PC-9 (cell line): ENCODE results near the gene AK3. TPM values are rescaled to one million over a fixed set of nuclear protein-coding genes. Genes with fewer than 3 reads are reported as not detected.

Experiments
- BruUV-seq: library from RNA; stranded (reverse); fragments of 400-500 nt; replicated peaks from 2 replicates; lab custom pipeline; 2021; lab: Mats Ljungman, UMichigan
- CTCF ChIA-PET: fragments of 300-600 bp; sonication (Branson Sonifier 250); formaldehyde crosslinking; loops from one replicate; lab custom pipeline; 2022; ENCODE audit warnings: antibody characterized with exemption; lab: Charles Lee
- POLR2A ChIA-PET: fragments of 300-600 bp; sonication (Branson Sonifier 250); formaldehyde crosslinking; loops from one replicate; lab custom pipeline; 2022; ENCODE audit warnings: antibody characterized with exemption; ENCODE audit not compliant: unreplicated experiment; lab: Charles Lee
- DNase-seq, 2 experiments: peaks; one replicate each; pipeline versions ENCODE4 v3.0.0 to v3.0.0-alpha.2; 2015 to 2022; ENCODE audit warnings: mixed read lengths in 1 of 2
- H2AFZ ChIP-seq: fragments of 200-600 bp; sonication (generic); 2 replicates; pipeline ENCODE4 v1.8.1; 2017; ENCODE audit warnings: antibody characterized with exemption
- H3F3A ChIP-seq: fragments of 200-600 bp; sonication (generic); 2 replicates; pipeline ENCODE4 v1.8.1; 2017; ENCODE audit warnings: antibody characterized with exemption, mild to moderate bottlenecking, low read depth; ENCODE audit not compliant: insufficient read depth
- H3K27ac ChIP-seq: fragments of 200-600 bp; sonication (generic); 2 replicates; pipeline ENCODE4 v1.6.1; 2016; ENCODE audit warnings: mixed run types
- H3K27me3 ChIP-seq: fragments of 200-600 bp; sonication (generic); 2 replicates; pipeline ENCODE4 v1.6.1; 2016; ENCODE audit warnings: low read depth, mixed run types; ENCODE audit not compliant: insufficient read depth
- H3K36me3 ChIP-seq: fragments of 200-600 bp; sonication (generic); 2 replicates; pipeline ENCODE4 v1.6.1; 2016; ENCODE audit warnings: low read depth, mixed run types
- H3K4me1 ChIP-seq: fragments of 200-600 bp; sonication (generic); replicated peaks from 2 replicates; pipeline ENCODE4 v1.6.1; 2016; ENCODE audit warnings: mixed run types; ENCODE audit not compliant: insufficient read depth
- H3K4me2 ChIP-seq: fragments of 200-600 bp; sonication (generic); 2 replicates; pipeline ENCODE4 v1.6.1; 2017; ENCODE audit warnings: mixed run types
- H3K4me3 ChIP-seq: fragments of 200-600 bp; sonication (generic); 2 replicates; pipeline ENCODE4 v1.6.1; 2016; ENCODE audit warnings: mixed run types
- H3K79me2 ChIP-seq: fragments of 200-600 bp; sonication (generic); 2 replicates; pipeline ENCODE4 v1.6.1; 2017; ENCODE audit warnings: low read depth, mixed run types
- H3K9me2 ChIP-seq: fragments of 200-600 bp; sonication (generic); 2 replicates; pipeline ENCODE4 v1.8.1; 2017; ENCODE audit warnings: mild to moderate bottlenecking; ENCODE audit not compliant: insufficient read depth
- H3K9me3 ChIP-seq: fragments of 200-600 bp; sonication (generic); 2 replicates; pipeline ENCODE4 v1.8.1; 2016; ENCODE audit warnings: low read depth; ENCODE audit not compliant: insufficient read depth
- H4K20me1 ChIP-seq: fragments of 200-600 bp; sonication (generic); 2 replicates; pipeline ENCODE4 v1.8.1; 2017; ENCODE audit not compliant: insufficient read depth
- CTCF ChIP-seq: fragments of 200-600 bp; sonication (generic); conservative IDR thresholded peaks from 2 replicates; pipeline ENCODE4 v1.6.1; 2017; ENCODE audit warnings: mixed run types, antibody characterized with exemption, mild to moderate bottlenecking, moderate library complexity
- EZH2 ChIP-seq: fragments of 200-600 bp; sonication (generic); IDR thresholded peaks from 2 replicates; pipeline ENCODE4 v1.8.0; 2017; ENCODE audit warnings: antibody characterized with exemption, low read depth
- intact Hi-C: fragments of 100-400 bp; cut with micrococcal nuclease; formaldehyde crosslinking; loops from one replicate; pipeline ENCODE4 v1.10.0; 2022; ENCODE audit not compliant: unreplicated experiment
- total RNA-seq: library from RNA; stranded (reverse); gene quantifications from 2 replicates; pipeline ENCODE4 v1.2.3, GENCODE V29; 2021

AK3 gene
- total RNA-seq, 1 experiment from 2014 or later, result 36.2 TPM

GRCh38 chr9:4680750-4681149, 60.3 kb downstream of the AK3 start:
- POLR2A ChIA-PET, result no interaction called here

GRCh38 chr9:4680173-4680525, 60.9 kb downstream of the AK3 start:
- CTCF ChIA-PET, result no interaction called here
- H3K4me3 ChIP-seq, result peak overlapping the region; percentile 87
- no peaks in the 10 kb centered on the region for H3K9me2 ChIP-seq
- H3K27ac ChIP-seq, result peak overlapping the region; percentile 82
- POLR2A ChIA-PET, result no interaction called here
- peak overlapping the region; percentile 88 for H3K4me2 ChIP-seq
- intact Hi-C loops, result no loop called here
- H3F3A ChIP-seq, result peaks cover 15% of the 10 kb centered on the region
- H3K27me3 ChIP-seq, result no peaks in the 10 kb centered on the region
- H3K79me2 ChIP-seq, result peaks cover 32% of the 10 kb centered on the region
- no peaks in the 10 kb centered on the region for H3K9me3 ChIP-seq
- H3K4me1 ChIP-seq, result peaks cover 20% of the 10 kb centered on the region
- TF ChIP-seq EZH2 (no peak), CTCF (no peak)
- DNase-seq, result no peak
- no TSS peak for BruUV-seq
- H3K36me3 ChIP-seq, result no peaks in the 10 kb centered on the region
- no peaks in the 10 kb centered on the region for H4K20me1 ChIP-seq
- H2AFZ ChIP-seq, result peak overlapping the region; percentile 90

More at GRCh38 chr9:4680750-4681149, 60.3 kb downstream of the AK3 start:
- no peak overlapping the region for H3K27ac ChIP-seq
- peak overlapping the region; percentile 88 for H3K4me2 ChIP-seq
- DNase-seq, result no peak
- intact Hi-C loops, result no loop called here
- no peaks in the 10 kb centered on the region for H3K9me3 ChIP-seq
- H3K36me3 ChIP-seq, result no peaks in the 10 kb centered on the region
- H3K9me2 ChIP-seq, result no peaks in the 10 kb centered on the region
- H3K27me3 ChIP-seq, result no peaks in the 10 kb centered on the region
- H3F3A ChIP-seq, result peaks cover 15% of the 10 kb centered on the region
- H3K79me2 ChIP-seq, result peaks cover 32% of the 10 kb centered on the region
- no TSS peak for BruUV-seq
- peak overlapping the region; percentile 87 for H3K4me3 ChIP-seq
- H2AFZ ChIP-seq, result no peak overlapping the region
- peaks cover 20% of the 10 kb centered on the region for H3K4me1 ChIP-seq
- no peak for TF ChIP-seq CTCF
- no peak for TF ChIP-seq EZH2
- CTCF ChIA-PET, result no interaction called here
- H4K20me1 ChIP-seq, result no peaks in the 10 kb centered on the region

- no peaks in the 10 kb centered on the region for H4K20me1 ChIP-seq
- peak; percentile 63 for TF ChIP-seq CTCF
- TF ChIP-seq EZH2, result no peak
- BruUV-seq, result TSS peak; percentile 44
- H3K9me2 ChIP-seq, result no peaks in the 10 kb centered on the region
- H3K36me3 ChIP-seq, result no peaks in the 10 kb centered on the region
- peaks cover 20% of the 10 kb centered on the region for H3K4me1 ChIP-seq
- H3K27me3 ChIP-seq, result no peaks in the 10 kb centered on the region
- H3K4me3 ChIP-seq, result peak within 1 kb of the TSS; percentile 87
- POLR2A ChIA-PET, result interaction anchor here (0.6 to 0.7 kb wide), 2 partner anchors 21 to 172 kb away, joined by 3 to 6 read pairs; no protein-coding TSS in a partner anchor
- peaks cover 32% of the 10 kb centered on the region for H3K79me2 ChIP-seq
- H3K4me2 ChIP-seq, result peak within 1 kb of the TSS; percentile 88
- peaks cover 15% of the 10 kb centered on the region for H3F3A ChIP-seq
- H3K9me3 ChIP-seq, result no peaks in the 10 kb centered on the region
- H2AFZ ChIP-seq, result peak within 1 kb of the TSS; percentile 90
- CTCF ChIA-PET, result interaction anchor here (0.6 to 0.7 kb wide), 3 partner anchors 78 to 507 kb away, joined by 3 to 4 read pairs (median 4); no protein-coding TSS in a partner anchor
- peak within 1 kb of the TSS; percentile 82 for H3K27ac ChIP-seq
- intact Hi-C loops, result loop anchor here (1.0 kb wide), 2 partner anchors 17 to 297 kb away; partner anchors contain the start of gene PLPP6
- peak; percentile 81 to 93 for DNase-seq
These were observed 61.5 kb downstream of the AK3 start, which contains the start of gene CDC37L1 for GRCh38 chr9:4679268-4680172. Gene CDC37L1 (plus strand): TSS chr9:4679569. CDS start chr9:4679768, 199 bp downstream.
